HG03060 (cell line): ENCODE measurements around the gene CORO7.

Experiments
- ATAC-seq: cut with Tn5 transposase; IDR thresholded peaks from one replicate; pipeline ENCODE4 v1.9.1; 2021; ENCODE audit warnings: low read depth, moderate number of reproducible peaks; ENCODE audit not compliant: unreplicated experiment

The CORO7 gene

DNA sequence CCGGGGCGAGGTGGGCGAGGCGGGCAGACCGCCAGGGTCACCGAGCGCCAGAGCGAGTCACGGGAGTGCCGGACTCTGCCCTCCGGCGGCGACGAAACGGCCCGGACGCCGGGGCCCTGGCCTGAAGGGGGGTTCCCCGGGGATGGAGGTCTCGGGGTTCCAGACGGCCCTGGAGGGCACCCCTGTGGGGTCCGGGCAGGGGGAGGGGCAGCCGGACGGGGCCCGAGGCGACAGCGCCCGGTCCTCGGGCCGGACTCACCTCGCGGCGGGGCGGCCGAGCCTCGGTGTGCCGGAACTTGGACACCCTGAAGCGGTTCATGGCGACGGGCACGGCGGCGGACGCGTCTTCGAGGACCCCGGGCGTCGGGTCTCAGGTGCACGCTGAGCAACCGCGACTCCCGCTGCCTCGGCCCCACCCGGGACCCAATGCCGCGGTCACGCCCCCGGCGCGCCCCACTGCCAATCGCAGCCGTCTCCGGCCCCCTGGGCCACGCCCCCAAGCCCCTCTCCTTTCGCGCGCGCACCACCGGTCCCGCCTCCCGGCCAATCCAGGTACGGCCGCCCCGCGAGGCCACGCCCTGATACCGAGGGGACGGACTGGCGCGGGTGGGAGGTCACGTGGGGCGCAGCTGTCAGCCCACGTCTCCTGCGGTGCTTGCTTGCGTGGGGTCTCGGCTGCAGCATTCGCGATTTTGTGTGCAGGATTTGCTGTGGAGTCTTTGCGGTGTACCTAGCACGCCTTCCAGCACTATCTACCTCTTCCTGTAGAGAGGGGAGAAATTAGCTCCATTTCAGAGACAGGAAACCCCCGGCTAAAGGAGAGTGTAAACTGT lies at the start of gene CORO7:
Gene CORO7 (minus strand): TSS at position 397 of the 833 bp plus-strand sequence. CDS start 78 bp downstream, at position 319.
- no peak for ATAC-seq

GRCh38 chr16:4463522-4464163 lies 47.2 kb upstream of the CORO7 start:
- ATAC-seq, result no peak

DNA sequence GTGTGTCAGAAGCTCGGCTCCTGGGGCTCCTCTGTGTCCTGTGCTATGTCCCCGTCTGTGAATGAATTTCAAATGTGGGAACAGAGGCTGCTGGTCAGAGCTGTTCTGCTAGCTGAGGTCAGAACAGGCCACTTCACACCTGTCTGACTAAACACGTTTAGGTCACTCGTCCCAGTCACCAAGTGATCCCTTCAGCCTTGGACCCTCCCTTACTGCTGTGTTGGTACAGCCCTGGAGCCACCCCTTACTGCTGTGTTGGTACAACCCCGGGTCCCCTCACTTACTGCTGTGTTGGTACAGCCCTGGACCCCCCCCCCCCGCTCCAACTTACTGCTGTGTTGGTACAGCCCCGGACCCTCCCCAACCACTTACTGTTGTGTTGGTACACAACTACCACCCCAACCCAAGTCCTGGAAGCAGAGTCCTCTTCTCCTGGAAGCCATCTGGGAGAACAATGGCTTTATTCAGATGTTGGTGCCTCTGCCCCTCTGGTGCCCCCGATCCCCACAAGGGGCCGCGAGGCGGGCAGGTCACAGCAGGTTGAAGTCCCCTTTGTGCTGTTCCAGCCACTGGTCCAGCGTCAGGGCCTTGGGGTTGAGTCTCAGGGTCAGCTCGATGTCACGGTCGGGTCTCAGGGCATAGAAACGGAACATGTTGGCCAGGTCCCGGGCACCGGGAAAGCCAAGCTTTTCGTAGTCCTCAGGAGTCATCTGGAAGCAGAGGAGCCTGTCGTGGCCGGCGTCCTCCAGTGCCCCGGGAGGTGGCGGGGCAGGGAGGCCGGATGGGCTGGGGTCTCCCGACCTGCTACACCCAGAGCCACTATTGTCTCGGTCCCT lies 45.1 kb upstream of the CORO7 start:
- no peak for ATAC-seq

DNA sequence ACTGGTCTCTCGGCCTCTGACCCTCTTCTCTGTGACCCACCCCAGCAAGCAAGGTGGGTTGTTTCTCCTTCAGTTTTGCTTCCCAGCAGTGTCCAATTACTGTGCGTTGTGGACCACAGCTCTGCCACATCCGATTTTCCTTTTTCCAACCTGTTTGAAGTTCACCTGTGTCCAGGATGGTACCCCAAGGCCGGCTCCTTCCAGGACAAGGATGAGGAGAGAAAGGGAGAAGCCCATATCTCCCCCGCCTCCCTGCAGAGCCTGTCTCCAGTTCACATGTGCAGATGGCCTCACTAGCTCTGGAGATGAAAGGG lies 44.5 kb upstream of the CORO7 start:
- ATAC-seq, result no peak

GRCh38 chr16:4455951-4456350 lies 39.6 kb upstream of the CORO7 start:
- no peak for ATAC-seq

- ATAC-seq, result no peak
These were observed 38.7 kb upstream of the CORO7 start for GRCh38 chr16:4455081-4455480.

DNA sequence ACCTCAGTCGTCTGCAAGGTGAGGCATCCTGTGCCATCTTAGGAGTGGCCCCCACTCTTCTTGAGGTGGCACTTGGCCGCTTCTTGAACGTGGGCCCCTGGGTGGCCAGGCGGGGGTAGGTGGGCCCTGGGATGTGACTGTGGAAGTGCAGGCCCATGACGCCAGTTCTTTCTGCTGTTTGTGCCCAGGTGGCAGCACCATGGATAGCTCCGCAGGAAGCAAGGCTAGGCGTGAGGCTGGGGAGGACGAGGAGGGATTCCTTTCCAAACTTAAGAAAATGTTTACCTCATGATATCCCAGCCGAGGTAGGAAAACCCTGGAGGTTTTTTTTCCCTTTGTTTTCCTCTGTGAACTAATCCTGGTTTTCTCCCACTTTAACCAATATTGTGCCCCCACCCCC lies 38.2 kb upstream of the CORO7 start:
- ATAC-seq, result no peak

- no peak for ATAC-seq
These were observed 36.3 kb upstream of the CORO7 start for GRCh38 chr16:4452674-4453073.

DNA sequence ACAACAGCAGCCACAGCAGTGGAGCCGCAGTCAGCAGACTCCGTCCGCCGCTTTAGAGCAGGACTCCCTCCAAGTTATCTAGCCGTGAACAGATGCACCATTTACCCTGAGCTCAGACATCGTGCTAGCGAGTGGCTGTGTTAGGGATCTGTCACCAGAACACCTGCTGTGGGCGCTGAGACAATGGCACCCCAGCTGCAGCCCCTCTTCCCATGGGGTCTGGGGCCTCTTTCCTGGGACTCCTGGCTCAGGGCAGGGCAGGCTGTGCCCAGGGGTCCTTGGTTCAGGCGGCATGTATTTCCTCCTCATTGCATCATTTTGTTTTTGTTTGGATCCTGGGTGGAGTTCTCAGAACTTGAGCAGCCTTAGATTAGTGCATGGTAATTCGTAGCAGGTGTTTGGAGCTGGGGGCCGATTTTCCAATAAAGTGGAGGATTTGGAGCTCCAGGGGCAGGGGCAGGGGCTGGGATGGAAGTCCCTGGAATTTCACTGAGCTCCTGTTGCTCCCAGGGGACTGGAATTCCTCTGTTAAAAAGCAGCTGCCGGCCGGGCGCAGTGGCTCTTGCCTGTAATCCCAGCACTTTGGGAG lies 34.6 kb upstream of the CORO7 start:
- no peak for ATAC-seq

- ATAC-seq, result no peak
These were observed 34.0 kb upstream of the CORO7 start for GRCh38 chr16:4450430-4450829.

DNA sequence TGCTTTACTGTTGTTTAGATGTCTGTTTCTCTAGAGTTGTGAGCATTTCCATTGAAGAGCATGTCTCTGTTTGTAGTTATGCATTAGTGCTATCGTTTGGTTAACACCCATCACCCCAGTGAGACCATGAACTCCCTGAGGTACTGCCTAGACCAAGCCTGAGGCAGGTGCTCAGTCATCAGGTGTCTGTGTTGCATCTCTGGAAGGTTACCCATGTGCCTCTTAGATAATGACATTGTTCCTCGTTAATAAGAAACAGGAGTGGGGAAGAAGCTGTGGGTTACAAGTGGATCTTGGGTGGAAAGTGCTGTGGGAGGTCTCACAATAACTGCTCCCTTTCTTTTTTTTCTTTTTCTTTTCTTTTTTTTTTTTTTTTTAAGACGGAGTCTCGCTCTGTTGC lies 27.6 kb upstream of the CORO7 start:
- ATAC-seq, result no peak

DNA sequence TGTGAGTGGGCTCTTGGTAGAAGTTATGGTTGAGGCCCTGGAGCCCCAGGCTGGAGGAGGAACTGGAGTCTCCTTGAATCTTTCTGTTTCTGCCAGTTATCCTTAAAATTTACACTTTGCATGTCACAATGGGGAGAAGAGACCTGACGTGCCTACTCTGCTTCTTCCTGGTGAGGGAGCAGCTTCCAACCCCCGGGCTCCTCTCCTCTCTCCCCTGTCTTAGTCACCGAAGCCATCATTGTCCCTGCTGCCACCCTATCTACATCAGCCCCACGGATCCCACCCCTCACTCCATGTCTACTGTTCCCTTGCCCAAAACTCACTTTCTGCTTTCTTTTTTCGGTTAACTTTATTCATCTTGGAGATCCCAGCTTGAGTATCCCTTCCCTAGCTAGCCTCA lies 26.9 kb upstream of the CORO7 start:
- no peak for ATAC-seq

DNA sequence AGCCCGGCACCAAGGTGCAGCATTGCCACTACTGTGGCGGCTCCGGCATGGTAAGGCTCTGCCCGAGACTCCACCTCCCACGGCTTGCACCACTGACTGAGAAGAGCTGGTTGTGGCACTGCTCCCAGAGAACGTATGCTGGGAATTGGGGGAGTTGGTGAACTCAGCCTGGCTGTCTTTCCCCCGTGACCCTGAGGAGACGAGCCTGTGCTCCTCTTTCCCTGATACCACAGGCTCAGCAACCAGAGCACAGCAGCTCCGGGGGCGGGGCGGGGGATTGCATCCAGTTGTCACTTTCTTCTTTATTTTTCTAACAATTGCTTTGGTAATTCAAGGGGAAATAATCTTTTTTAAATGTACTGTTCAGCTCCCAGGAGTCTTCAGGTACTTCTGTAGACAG lies 26.0 kb upstream of the CORO7 start:
- no peak for ATAC-seq

GRCh38 chr16:4437366-4437765 lies 21.0 kb upstream of the CORO7 start:
- ATAC-seq, result no peak

DNA sequence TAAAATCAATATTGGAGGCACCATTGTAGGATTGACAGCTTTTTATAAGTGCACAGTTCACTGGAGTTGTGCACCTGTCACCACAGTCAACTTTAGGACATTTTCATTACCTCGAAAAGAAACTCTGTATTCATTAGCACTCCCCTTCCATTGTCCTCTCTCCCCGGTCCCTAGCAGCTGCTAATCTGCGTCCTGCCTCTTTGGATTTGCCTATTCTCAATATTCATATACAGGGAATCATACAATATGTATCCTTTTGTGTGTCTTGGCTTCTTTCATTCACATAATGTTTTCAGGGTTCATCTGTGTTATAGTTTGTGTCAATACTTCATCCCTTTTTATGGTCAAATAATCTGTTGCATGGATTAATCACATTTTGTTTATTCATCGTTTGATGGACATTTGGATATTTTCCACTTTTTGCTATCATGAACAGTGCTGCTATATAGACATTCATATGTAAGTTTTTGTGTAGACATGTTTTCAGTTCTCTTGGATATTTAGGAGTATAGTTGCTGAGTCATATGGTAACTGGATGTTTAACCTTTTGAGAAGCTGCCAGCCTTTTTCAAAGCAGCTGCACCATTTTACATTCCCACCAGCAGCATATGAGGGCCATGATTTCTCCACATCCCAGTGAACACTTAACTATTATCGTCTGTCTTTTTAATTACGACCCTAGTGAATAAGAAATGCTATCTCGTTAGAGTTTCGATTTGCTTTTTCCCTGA lies 19.1 kb upstream of the CORO7 start:
- ATAC-seq, result no peak

- ATAC-seq, result no peak
These were observed 17.8 kb upstream of the CORO7 start for GRCh38 chr16:4433914-4434787.

DNA sequence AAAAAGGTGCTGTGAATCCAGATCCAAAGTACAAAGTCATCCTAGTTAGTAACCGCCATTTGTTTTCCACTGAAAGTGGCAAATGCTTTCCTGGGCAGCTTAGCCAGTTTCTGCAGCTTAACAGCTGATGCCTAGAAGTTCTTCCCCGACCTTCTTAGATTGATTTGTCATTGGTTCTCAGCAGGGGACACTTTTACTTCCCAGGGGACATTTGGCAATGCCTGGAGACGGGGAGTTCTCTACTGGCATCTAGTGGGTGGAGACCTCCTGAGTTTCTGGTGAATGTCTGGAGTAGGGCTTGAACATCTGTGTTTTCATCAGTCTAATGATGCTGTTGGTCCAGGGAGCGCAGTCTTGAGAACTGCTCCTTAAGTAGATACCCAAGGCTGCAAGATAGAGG lies 16.8 kb upstream of the CORO7 start:
- ATAC-seq, result no peak

DNA sequence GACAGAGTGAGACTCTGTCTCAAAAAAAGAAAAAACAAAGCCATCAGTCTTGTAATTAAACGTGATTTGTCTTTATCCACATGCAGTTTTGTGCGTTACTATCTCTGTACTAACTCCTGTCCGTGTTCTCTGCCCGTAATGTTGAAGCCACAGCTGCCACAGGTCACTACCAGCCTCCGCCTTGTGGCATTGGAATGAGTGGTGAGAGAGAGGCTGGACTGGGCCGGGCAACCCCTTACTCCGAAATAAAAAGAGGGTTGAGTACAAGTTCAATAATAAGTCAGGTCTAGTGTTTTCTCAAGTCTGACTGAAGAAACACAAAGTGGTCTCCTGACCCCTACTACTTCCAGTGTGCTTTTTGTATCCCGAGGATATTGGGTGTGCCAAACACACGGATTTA lies 14.6 kb upstream of the CORO7 start:
- no peak for ATAC-seq

GRCh38 chr16:4428500-4428899 lies 12.1 kb upstream of the CORO7 start:
- no peak for ATAC-seq
